H1 (cell line): ENCODE data around the gene SLC9A2. TPM values are rescaled to one million over a fixed set of nuclear protein-coding genes. Genes with fewer than 3 reads are reported as not detected.

Source experiments
- CTCF ChIA-PET: fragments of 300-600 bp; sonication (Branson Sonifier 250); formaldehyde crosslinking; loops from one replicate; lab custom pipeline; 2021; ENCODE audit not compliant: partially characterized antibody; lab: Charles Lee
- POLR2A ChIA-PET: fragments of 300-600 bp; sonication (Branson Sonifier 250); formaldehyde crosslinking; loops from one replicate; lab custom pipeline; 2021; ENCODE audit warnings: inconsistent platforms; ENCODE audit not compliant: partially characterized antibody; lab: Charles Lee
- DNase-seq, 2 experiments: peaks; one replicate each; pipeline versions ENCODE4 v3.0.0 to v3.0.0-alpha.2; 2010 to 2022; ENCODE audit warnings: low spot score in 2 of 2, low read depth in 1 of 2, mixed read lengths in 1 of 2
- FAIRE-seq: peaks from 2 replicates; lab custom pipeline; 2011; peaks lifted over from hg19 to GRCh38; lab: Jason Lieb, UNC
- H2AFZ ChIP-seq: 2 replicates; pipeline ENCODE4 v1.8.1; 2012; ENCODE audit warnings: low read length, inconsistent platforms
- H2AK5ac ChIP-seq: 2 replicates; pipeline ENCODE4 v1.6.1; 2013; ENCODE audit warnings: low read depth, low read length
- H2BK120ac ChIP-seq: replicated peaks from 2 replicates; pipeline ENCODE3; 2013; ENCODE audit warnings: low read depth, low read length, inconsistent platforms
- H2BK12ac ChIP-seq: 2 replicates; pipeline ENCODE4 v1.6.1; 2013; ENCODE audit warnings: low read depth, low read length
- H2BK15ac ChIP-seq: 2 replicates; pipeline ENCODE4 v1.6.1; 2013; ENCODE audit warnings: low read length
- H2BK20ac ChIP-seq: 2 replicates; pipeline ENCODE4 v1.6.1; 2013; ENCODE audit warnings: low read length
- H2BK5ac ChIP-seq: 2 replicates; pipeline ENCODE4 v1.6.1; 2013; ENCODE audit warnings: low read depth, low read length
- H3K14ac ChIP-seq: 2 replicates; pipeline ENCODE4 v1.6.1; 2013; ENCODE audit warnings: inconsistent platforms; ENCODE audit not compliant: insufficient read length
- H3K18ac ChIP-seq: 2 replicates; pipeline ENCODE4 v1.6.1; 2013; ENCODE audit warnings: low read length; ENCODE audit errors: extremely low read depth
- H3K23ac ChIP-seq: 2 replicates; pipeline ENCODE4 v1.6.1; 2013; ENCODE audit warnings: inconsistent platforms; ENCODE audit not compliant: insufficient read length
- H3K23me2 ChIP-seq: 2 replicates; pipeline ENCODE4 v1.6.1; 2013; ENCODE audit warnings: low read depth, low read length
- H3K27ac ChIP-seq: 2 replicates; pipeline ENCODE4 v1.6.1; 2011; ENCODE audit warnings: low read depth, low read length, inconsistent platforms
- H3K27me3 ChIP-seq, 4 experiments: replicated peaks in 1 of 4; 1 replicate in 1 of 4; 2 replicates in 3 of 4; pipeline versions ENCODE4 v1.6.1 to v1.8.1; 2011 to 2013; ENCODE audit warnings: low read length in 3 of 4, mild to moderate bottlenecking in 3 of 4, inconsistent platforms in 2 of 4, mixed read lengths in 2 of 4, moderate library complexity in 1 of 4; ENCODE audit not compliant: control insufficient read depth in 3 of 4, insufficient read depth in 3 of 4; ENCODE audit errors: extremely low read depth in 1 of 4
- H3K36me3 ChIP-seq, 4 experiments: 2 replicates each; pipeline versions ENCODE4 v1.6.1 to v1.8.1; 2011 to 2013; ENCODE audit warnings: mild to moderate bottlenecking in 4 of 4, low read length in 3 of 4, moderate library complexity in 2 of 4, control low read depth in 1 of 4, inconsistent platforms in 1 of 4; ENCODE audit not compliant: insufficient read depth in 4 of 4, control insufficient read depth in 2 of 4
- H3K4ac ChIP-seq: replicated peaks from 2 replicates; pipeline ENCODE3; 2013; ENCODE audit warnings: low read length, low read depth, mixed read lengths, inconsistent platforms; ENCODE audit not compliant: insufficient read length
- H3K4me1 ChIP-seq, 4 experiments: replicated peaks in 1 of 4; 1 replicate in 1 of 4; 2 replicates in 3 of 4; pipeline versions ENCODE4 v1.6.1 to v1.8.1; 2011 to 2013; ENCODE audit warnings: low read length in 3 of 4, inconsistent platforms in 2 of 4, mixed read lengths in 1 of 4; ENCODE audit not compliant: insufficient read depth in 4 of 4, control insufficient read depth in 3 of 4
- H3K4me2 ChIP-seq, 2 experiments: 2 replicates each; pipeline versions ENCODE4 v1.6.1 to v1.8.1; 2011 to 2013; ENCODE audit warnings: low read depth in 2 of 2, low read length in 2 of 2, control low read depth in 1 of 2, inconsistent platforms in 1 of 2, mild to moderate bottlenecking in 1 of 2; ENCODE audit not compliant: insufficient read depth in 1 of 2
- H3K4me3 ChIP-seq, 4 experiments: fragments of 200-600, 300-600 bp in 1 of 4; sonication (generic), shearing (Covaris generic), sonication (Bioruptor Twin) in 1 of 4; 2 replicates each; pipeline versions ENCODE4 v1.5.1 to v1.8.1; 2011 to 2016; ENCODE audit warnings: low read length in 4 of 4, low read depth in 3 of 4, control low read depth in 2 of 4, inconsistent platforms in 2 of 4, mild to moderate bottlenecking in 2 of 4, mixed read lengths in 1 of 4, moderate library complexity in 1 of 4; ENCODE audit not compliant: insufficient read depth in 2 of 4; ENCODE audit errors: extremely low read depth in 1 of 4
- H3K56ac ChIP-seq: replicated peaks from 2 replicates; pipeline ENCODE3; 2013; ENCODE audit warnings: low read depth, mild to moderate bottlenecking, mixed read lengths, low read length, inconsistent platforms; ENCODE audit not compliant: insufficient read length
- H3K79me1 ChIP-seq: 2 replicates; pipeline ENCODE4 v1.6.1; 2013; ENCODE audit warnings: low read depth, low read length, control low read depth
- H3K79me2 ChIP-seq, 2 experiments: 2 replicates each; pipeline versions ENCODE4 v1.6.1 to v1.8.1; 2012 to 2013; ENCODE audit warnings: low read length in 2 of 2, mild to moderate bottlenecking in 2 of 2, inconsistent platforms in 1 of 2; ENCODE audit not compliant: insufficient read depth in 2 of 2, control insufficient read depth in 1 of 2
- H3K9ac ChIP-seq, 4 experiments: replicated peaks in 1 of 4; 1 replicate in 1 of 4; 2 replicates in 3 of 4; pipeline versions ENCODE4 v1.6.1 to v1.8.1; 2011 to 2013; ENCODE audit warnings: low read depth in 3 of 4, low read length in 3 of 4, control low read depth in 2 of 4, mild to moderate bottlenecking in 2 of 4, moderate library complexity in 2 of 4, inconsistent platforms in 1 of 4; ENCODE audit errors: extremely low read depth in 1 of 4
- H3K9me3 ChIP-seq, 2 experiments: 2 replicates each; pipeline versions ENCODE4 v1.6.1 to v1.8.1; 2012 to 2013; ENCODE audit warnings: mild to moderate bottlenecking in 2 of 2, moderate library complexity in 2 of 2, control low read depth in 1 of 2, inconsistent platforms in 1 of 2, low read depth in 1 of 2, low read length in 1 of 2, mixed read lengths in 1 of 2; ENCODE audit not compliant: insufficient read depth in 2 of 2
- H4K20me1 ChIP-seq, 2 experiments: replicated peaks in 1 of 2; 2 replicates each; pipeline versions ENCODE3 to v1.8.1; 2011 to 2013; ENCODE audit warnings: inconsistent platforms in 2 of 2, low read length in 2 of 2, mild to moderate bottlenecking in 1 of 2; ENCODE audit not compliant: insufficient read depth in 2 of 2, control insufficient read depth in 1 of 2
- H4K5ac ChIP-seq: 2 replicates; pipeline ENCODE4 v1.6.1; 2013; ENCODE audit warnings: low read length, low read depth, mixed read lengths, inconsistent platforms; ENCODE audit not compliant: insufficient read length
- H4K8ac ChIP-seq: 2 replicates; pipeline ENCODE4 v1.8.0; 2013; ENCODE audit warnings: mild to moderate bottlenecking, moderate library complexity, low read length, inconsistent platforms; ENCODE audit not compliant: insufficient read depth; ENCODE audit errors: extremely low read depth
- H4K91ac ChIP-seq: replicated peaks from 2 replicates; pipeline ENCODE3; 2013; ENCODE audit warnings: low read length, mixed read lengths, inconsistent platforms; ENCODE audit not compliant: insufficient read length
- ASH2L ChIP-seq: fragments of 200-600, 300-600 bp; sonication (generic); IDR thresholded peaks from one replicate; pipeline ENCODE4 v1.7.1; 2017; ENCODE audit warnings: low read length
- CHD2 ChIP-seq: IDR thresholded peaks from 2 replicates; pipeline ENCODE4 v1.6.1; 2012; ENCODE audit warnings: low read length, improper control_type of control experiment
- EP300 ChIP-seq, 2 experiments: IDR thresholded peaks; 1 replicate in 1 of 2; 2 replicates in 1 of 2; pipeline ENCODE4 v1.6.1; 2011 to 2012; ENCODE audit warnings: low read depth in 2 of 2, low read length in 2 of 2, mild to moderate bottlenecking in 2 of 2, borderline replicate concordance in 1 of 2, inconsistent platforms in 1 of 2, moderate library complexity in 1 of 2
- EZH2 ChIP-seq: fragments of 200-600 bp; sonication (generic); IDR thresholded peaks from 2 replicates; pipeline ENCODE4 v1.7.1; 2012; ENCODE audit warnings: low read depth, mild to moderate bottlenecking, moderate library complexity, low read length, inconsistent platforms; ENCODE audit not compliant: severe bottlenecking
- HDAC6 ChIP-seq: IDR thresholded peaks from one replicate; pipeline ENCODE4 v1.7.1; 2012; ENCODE audit warnings: low read depth, mild to moderate bottlenecking, inconsistent platforms, low read length, moderate library complexity
- KDM4A ChIP-seq: IDR thresholded peaks from one replicate; pipeline ENCODE4 v1.7.1; 2012; ENCODE audit warnings: low read depth, mild to moderate bottlenecking, moderate library complexity, low read length, inconsistent platforms; ENCODE audit not compliant: severe bottlenecking
- KDM5A ChIP-seq: fragments of 200-600 bp; IDR thresholded peaks from 2 replicates; pipeline ENCODE4 v1.7.1; 2012; ENCODE audit warnings: mild to moderate bottlenecking, low read length, inconsistent platforms, mixed read lengths
- NRF1 ChIP-seq: IDR thresholded peaks from 2 replicates; pipeline ENCODE4 v1.6.1; 2011; ENCODE audit warnings: mild to moderate bottlenecking, low read depth, low read length, improper control_type of control experiment
- RAD21 ChIP-seq, 2 experiments: IDR thresholded peaks in 1 of 2; conservative IDR thresholded peaks in 1 of 2; 2 replicates each; pipeline ENCODE4 v1.6.1; 2011; ENCODE audit warnings: low read depth in 2 of 2, low read length in 2 of 2, improper control_type of control experiment in 1 of 2, inconsistent platforms in 1 of 2, mild to moderate bottlenecking in 1 of 2, moderate library complexity in 1 of 2
- RFX5 ChIP-seq: IDR thresholded peaks from 2 replicates; pipeline ENCODE4 v1.6.1; 2011; ENCODE audit warnings: low read depth, low read length, improper control_type of control experiment, borderline replicate concordance
- SIX5 ChIP-seq: IDR thresholded peaks from 2 replicates; pipeline ENCODE4 v1.6.1; 2011; ENCODE audit warnings: mild to moderate bottlenecking, low read depth, low read length
- SRF ChIP-seq: IDR thresholded peaks from 2 replicates; pipeline ENCODE4 v1.6.1; 2011; ENCODE audit warnings: mild to moderate bottlenecking, low read depth, low read length, moderate library complexity
- TEAD4 ChIP-seq: IDR thresholded peaks from 2 replicates; pipeline ENCODE4 v1.6.1; 2012; ENCODE audit warnings: low read depth, low read length, inconsistent platforms, mixed read lengths
- WGBS, 2 experiments: shearing (Covaris generic) in 1 of 2; methylation state at CpG; one replicate each; pipeline versions ENCODE4 v1.1.6 to v1.1.7; 2013 to 2015; ENCODE audit warnings: low lambda C conversion rate in 2 of 2, mixed read lengths in 2 of 2, inconsistent platforms in 1 of 2, low coverage in 1 of 2, missing lambda C conversion rate in 1 of 2; ENCODE audit not compliant: insufficient replicate concordance in 2 of 2, insufficient coverage in 1 of 2, insufficient read length in 1 of 2; ENCODE audit errors: extremely low coverage in 1 of 2, missing lambda C conversion rate in 1 of 2; 5-methylcytosine and 5-hydroxymethylcytosine counted together
- polyA plus RNA-seq, 7 experiments: library from polyadenylated mRNA; depleted of rRNA in 3 of 7; stranded (reverse) in 5 of 7; unstranded in 2 of 7; fragments of >200 nt in 5 of 7; fragments of 200-250 nt in 2 of 7; gene quantifications; 1 replicate in 5 of 7; 2 replicates in 1 of 7; 4 replicates in 1 of 7; pipeline versions ENCODE4 v1.2.1 to v1.2.3, GENCODE V29; 2011 to 2013; ENCODE audit warnings: missing spikeins in 2 of 7, mixed read lengths in 2 of 7
- total RNA-seq: library from RNA; stranded (reverse); fragmentation: NEBNext Ultra II Directional; extraction: Animal tissue kit (Norgen Biotek cat#: 25700); gene quantifications from 2 replicates; pipeline ENCODE4 v1.2.1, GENCODE V29; 2021

Gene SLC9A2
- total and polyA plus RNA-seq, 2 of the 8 experiments (the other 6 are each of a cell fraction or from before 2014, with no cell fraction given), result 0.06 to 0.13 TPM

DNA sequence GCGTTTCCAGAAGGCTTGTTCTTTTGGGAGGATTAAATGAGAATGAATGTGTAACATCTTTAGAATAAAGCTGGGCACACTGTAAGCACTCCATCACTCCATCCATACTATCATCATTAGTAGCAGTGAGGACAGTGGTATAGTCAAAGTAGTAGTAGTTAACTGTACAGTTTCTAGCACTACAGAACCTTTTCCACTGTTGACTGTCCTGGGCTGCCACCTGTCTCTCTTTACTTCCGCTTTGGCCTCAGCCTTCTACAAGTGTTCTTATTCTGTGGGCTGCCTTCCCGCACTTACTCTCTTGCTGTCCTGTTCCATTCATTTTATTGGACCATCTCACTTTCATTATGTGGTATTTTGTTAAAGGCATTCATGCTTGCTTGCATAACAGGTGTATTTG, 3.3 kb downstream of the SLC9A2 start:
- Histone ChIP-seq H3K56ac (no peak overlapping the region), H3K23me2 (peaks cover 14% of the 10 kb centered on the region; the same call in 1 of the 2 replicates), H3K4me3 (no peak overlapping the region), H3K27me3 (peaks cover 19 to 33% (median 30%) of the 10 kb centered on the region in 4 experiments), H4K20me1 (peaks cover 0 to 1% of the 10 kb centered on the region in 2 experiments), H2BK12ac (no peak overlapping the region), H3K27ac (no peak overlapping the region), H3K4ac (no peak overlapping the region), H2BK15ac (no peak overlapping the region), H2AK5ac (no peak overlapping the region), H3K79me2 (no peaks in the 10 kb centered on the region), H3K9ac (no peak overlapping the region), H2BK120ac (no peak overlapping the region), H3K18ac (no peak overlapping the region), H3K4me2 (no peak overlapping the region), H2BK20ac (no peak overlapping the region), H4K5ac (no peak overlapping the region), H4K91ac (no peak overlapping the region), H3K79me1 (no peaks in the 10 kb centered on the region), H4K8ac (no peak overlapping the region), H3K14ac (no peak overlapping the region), H3K9me3 (no peaks in the 10 kb centered on the region), H2BK5ac (no peak overlapping the region), H2AFZ (no peak overlapping the region), H3K4me1 (peaks cover 0 to 13% (median 7%) of the 10 kb centered on the region in 4 experiments; a peak in 6 of 7 replicates), H3K23ac (no peak overlapping the region), H3K36me3 (no peaks in the 10 kb centered on the region)
- POLR2A ChIA-PET, result no interaction called here
- CTCF ChIA-PET, result no interaction called here
- no peak for DNase-seq
- 82% methylated on average over 3 of the region's 3 CpGs; no CpG with 5 or more reads in 1 of the 2 experiments for WGBS, 2 experiments
- no peak for FAIRE-seq
- TF ChIP-seq RAD21 (IDR thresholded peaks at IDR 0.05 in 1 of 2, conservative IDR thresholded peaks at IDR 0.05 in 1 of 2; ENCODE audit: low read depth in 2 of 2, low read length in 2 of 2), result no peak
- TF ChIP-seq RFX5, result no peak
- no peak for TF ChIP-seq HDAC6
- TF ChIP-seq TEAD4, result no peak
- TF ChIP-seq EP300 (IDR thresholded peaks at IDR 0.05; ENCODE audit: borderline replicate concordance in 1 of 2, low read depth in 2 of 2, low read length in 2 of 2), result no peak
- TF ChIP-seq SIX5, result no peak
- TF ChIP-seq EZH2, result no peak
- TF ChIP-seq ASH2L, result no peak
- no peak for TF ChIP-seq CHD2
- TF ChIP-seq SRF, result no peak
- TF ChIP-seq KDM4A, result no peak
- no peak for TF ChIP-seq NRF1
- no peak for TF ChIP-seq KDM5A
